ENCODE results near the gene C16orf74. TPM values are rescaled to one million over a fixed set of nuclear protein-coding genes. Genes with fewer than 3 reads are reported as not detected.

The C16orf74 gene
- total RNA-seq, 3 donors from 2014 or later = 0.73 to 1.3 (median 1.0) TPM

DNA sequence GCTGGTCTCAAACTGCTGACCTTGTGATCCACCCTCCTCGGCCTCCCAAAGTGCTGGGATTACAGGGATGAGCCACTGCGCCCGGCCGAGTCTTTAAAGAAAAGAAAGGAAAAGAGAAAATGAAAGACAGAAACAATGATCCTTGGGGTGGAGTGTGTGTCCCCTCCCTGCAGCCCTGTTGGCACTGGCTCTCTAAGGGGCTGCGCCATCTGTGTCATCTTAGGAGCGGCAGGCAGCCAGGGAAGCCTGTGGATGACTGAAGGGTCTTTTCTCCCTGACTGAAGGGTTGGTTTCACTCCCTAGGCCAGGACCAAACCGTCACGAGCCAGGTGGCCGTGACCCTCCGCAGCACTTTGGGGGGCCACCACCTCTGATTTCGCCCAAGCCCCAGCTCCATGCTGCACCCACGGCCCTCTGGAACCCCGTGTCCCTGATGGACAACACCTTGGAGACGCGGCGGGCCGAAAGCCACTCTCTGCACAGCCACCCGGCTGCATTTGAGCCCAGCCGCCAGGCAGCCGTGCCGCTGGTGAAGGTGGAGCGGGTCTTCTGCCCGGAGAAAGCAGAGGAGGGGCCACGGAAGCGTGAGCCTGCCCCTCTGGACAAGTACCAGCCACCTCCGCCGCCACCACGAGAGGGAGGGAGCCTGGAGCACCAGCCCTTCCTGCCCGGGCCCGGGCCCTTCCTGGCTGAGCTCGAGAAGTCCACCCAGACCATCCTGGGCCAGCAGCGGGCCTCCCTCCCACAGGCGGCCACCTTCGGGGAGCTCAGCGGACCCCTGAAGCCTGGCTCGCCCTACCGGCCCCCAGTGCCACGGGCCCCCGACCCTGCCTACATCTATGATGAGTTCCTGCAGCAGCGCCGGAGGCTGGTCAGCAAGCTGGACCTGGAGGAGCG, 89.8 kb downstream of the C16orf74 start:
- TF ChIP-seq, protein P1, sequence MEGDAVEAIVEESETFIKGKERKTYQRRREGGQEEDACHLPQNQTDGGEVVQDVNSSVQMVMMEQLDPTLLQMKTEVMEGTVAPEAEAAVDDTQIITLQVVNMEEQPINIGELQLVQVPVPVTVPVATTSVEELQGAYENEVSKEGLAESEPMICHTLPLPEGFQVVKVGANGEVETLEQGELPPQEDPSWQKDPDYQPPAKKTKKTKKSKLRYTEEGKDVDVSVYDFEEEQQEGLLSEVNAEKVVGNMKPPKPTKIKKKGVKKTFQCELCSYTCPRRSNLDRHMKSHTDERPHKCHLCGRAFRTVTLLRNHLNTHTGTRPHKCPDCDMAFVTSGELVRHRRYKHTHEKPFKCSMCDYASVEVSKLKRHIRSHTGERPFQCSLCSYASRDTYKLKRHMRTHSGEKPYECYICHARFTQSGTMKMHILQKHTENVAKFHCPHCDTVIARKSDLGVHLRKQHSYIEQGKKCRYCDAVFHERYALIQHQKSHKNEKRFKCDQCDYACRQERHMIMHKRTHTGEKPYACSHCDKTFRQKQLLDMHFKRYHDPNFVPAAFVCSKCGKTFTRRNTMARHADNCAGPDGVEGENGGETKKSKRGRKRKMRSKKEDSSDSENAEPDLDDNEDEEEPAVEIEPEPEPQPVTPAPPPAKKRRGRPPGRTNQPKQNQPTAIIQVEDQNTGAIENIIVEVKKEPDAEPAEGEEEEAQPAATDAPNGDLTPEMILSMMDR (IDR thresholded peaks at IDR 0.05) = no peak
- Histone ChIP-seq H3K4me1 (ENCODE audit: low read depth) (no peaks in the 10 kb centered on the region), H3K9me3 (no peaks in the 10 kb centered on the region), H3K4me3 (no peak overlapping the region), H3K36me3 (ENCODE audit: low read depth) (peaks cover 25% of the 10 kb centered on the region)
- intact Hi-C loops (cut with DNase I, micrococcal nuclease) = no loop called here
- DNase-seq (peak in 2 of 3 donors; percentile 27 to 49), ATAC-seq (no peak)

DNA sequence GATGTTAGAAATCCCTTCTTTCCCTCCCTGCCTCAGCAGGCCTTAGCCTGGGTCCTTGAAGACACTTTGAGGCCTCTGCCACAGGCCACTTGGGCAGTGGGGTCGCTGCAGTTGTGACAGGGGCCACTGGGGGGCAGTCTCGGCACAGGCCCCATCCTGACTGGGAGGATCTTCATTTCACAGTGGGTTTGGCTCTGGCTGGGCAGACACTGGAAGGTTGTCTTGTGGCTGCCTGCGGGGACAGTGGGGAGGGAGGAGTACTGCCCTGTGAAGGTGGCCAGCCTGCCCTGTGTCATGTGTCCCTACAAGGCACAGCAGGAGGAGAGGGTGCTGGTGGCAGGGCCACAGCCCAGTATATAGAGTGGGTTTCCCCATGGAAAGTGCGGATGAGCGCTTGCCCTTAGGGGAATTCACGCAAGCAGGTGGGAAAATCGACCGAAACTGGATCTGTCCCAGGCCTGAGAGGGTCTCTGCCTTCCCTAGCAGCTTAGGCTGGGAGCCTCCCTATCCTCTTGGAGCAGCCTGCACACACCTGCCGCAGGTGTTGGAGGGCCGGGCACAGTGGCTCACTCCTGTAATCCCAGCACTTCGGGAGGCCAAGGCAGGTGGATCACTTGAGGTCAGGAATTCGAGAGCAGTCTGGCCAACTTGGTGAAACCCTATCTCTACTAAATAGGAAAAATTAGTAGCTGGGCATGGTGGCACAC, 90.9 kb downstream of the C16orf74 start:
- no peaks in the 10 kb centered on the region for H3K9me3 ChIP-seq
- H3K4me3 ChIP-seq = no peak overlapping the region
- TF ChIP-seq, protein P1 (IDR thresholded peaks at IDR 0.05) = peak; percentile 81
- intact Hi-C loops (cut with DNase I, micrococcal nuclease) = no loop called here
- H3K4me1 ChIP-seq (ENCODE audit: low read depth) = no peaks in the 10 kb centered on the region
- H3K36me3 ChIP-seq (ENCODE audit: low read depth) = peaks cover 27% of the 10 kb centered on the region
- DNase-seq = peak; percentile 61 to 80 (median 80)
- peak; percentile 73 for ATAC-seq

DNA sequence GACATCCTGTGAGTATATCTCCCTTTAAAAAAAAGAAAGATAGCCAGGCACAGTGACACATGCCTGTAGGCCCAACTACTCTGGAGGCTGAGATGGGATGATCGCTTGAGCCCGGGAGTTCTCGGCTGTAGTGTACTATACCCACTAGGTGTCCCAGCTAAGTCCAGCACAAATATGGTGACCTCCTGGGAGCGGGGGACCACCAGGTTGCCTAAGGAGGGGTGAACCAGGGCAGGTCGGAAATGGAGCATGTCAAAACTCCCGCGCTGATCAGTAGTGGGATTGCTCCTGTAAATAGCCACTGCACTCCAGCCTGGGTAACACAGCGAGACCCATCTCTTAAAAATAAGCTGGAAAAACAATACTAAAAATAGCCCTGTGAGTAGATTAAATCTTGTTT, 91.6 kb downstream of the C16orf74 start:
- ATAC-seq (no peak), DNase-seq (peak in 2 of 3 donors; percentile 12 to 27)
- TF ChIP-seq, protein P1 (IDR thresholded peaks at IDR 0.05) = no peak
- H3K4me3 ChIP-seq = no peak overlapping the region
- H3K9me3 ChIP-seq = no peaks in the 10 kb centered on the region
- peaks cover 22% of the 10 kb centered on the region for H3K36me3 ChIP-seq (ENCODE audit: low read depth)
- intact Hi-C loops (cut with DNase I, micrococcal nuclease) = no loop called here
- H3K4me1 ChIP-seq (ENCODE audit: low read depth) = no peaks in the 10 kb centered on the region

DNA sequence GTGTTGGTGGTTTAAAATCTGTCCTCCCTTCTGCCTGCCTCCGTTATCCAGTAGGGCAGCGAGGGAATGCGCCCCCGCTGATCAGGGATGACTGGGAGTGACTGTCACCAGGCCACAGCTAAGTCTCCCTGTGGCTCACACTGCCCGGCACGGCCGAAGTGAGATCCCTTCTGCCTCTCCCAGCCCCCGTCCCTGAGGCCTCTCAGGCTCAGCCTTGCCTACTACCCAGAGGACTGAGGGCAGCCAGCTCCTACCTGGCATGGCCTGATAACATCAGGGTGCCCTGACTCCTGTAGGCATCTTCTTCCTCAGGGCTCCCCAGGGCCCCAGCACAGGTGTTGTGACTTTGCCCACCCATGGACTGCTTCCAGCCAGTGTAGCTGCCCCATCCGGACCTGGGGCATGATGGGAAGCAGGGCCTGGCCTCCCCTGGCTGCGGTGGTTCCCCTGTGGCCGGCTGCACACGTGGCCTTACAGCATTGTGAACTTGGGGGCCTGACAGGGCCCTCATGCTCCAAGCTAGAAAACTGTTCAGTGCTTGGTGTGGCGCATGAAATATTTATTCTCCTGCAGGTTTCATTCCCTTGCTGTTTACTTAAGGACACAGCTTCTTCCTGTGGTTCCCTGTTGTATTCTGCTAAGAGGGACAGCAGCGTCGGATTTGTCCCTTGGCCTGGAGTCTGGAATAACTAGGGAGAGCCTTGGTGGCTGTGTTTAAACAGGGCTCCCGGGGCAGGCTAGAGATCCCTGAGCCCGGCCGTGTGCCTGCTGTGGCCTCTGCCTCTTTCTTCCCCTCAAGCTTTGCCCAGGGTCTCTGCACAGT, 92.2 kb downstream of the C16orf74 start:
- ATAC-seq = no peak
- H3K9me3 ChIP-seq = no peaks in the 10 kb centered on the region
- peak in 2 of 3 donors; percentile 17 to 46 for DNase-seq
- no peak overlapping the region for H3K4me3 ChIP-seq
- intact Hi-C loops (cut with DNase I, micrococcal nuclease) = no loop called here
- TF ChIP-seq, protein P1 (IDR thresholded peaks at IDR 0.05) = no peak
- H3K4me1 ChIP-seq (ENCODE audit: low read depth) = no peaks in the 10 kb centered on the region
- H3K36me3 ChIP-seq (ENCODE audit: low read depth) = peaks cover 19% of the 10 kb centered on the region

DNA sequence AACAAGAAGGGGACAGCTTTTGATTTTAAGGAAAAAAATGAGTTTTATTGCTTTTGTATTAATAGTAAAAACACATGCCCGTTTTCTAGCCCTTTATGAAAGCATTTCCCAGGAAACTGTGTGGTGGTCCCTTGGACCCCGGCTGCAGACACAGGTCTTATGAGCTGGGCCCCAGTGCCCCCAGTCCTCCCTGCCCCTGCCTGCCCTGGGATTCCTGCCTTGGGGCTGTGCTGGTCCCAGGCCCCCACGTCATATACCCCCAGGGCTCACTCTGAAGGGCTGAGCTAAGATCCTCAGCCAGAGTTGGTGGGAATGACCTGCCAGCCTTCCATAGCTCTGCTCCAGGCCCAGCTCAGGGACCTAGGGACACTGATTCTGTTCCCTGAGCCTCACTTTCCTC, 92.9 kb downstream of the C16orf74 start:
- TF ChIP-seq, protein P1 (IDR thresholded peaks at IDR 0.05) = no peak
- Histone ChIP-seq H3K4me3 (no peak overlapping the region), H3K4me1 (ENCODE audit: low read depth) (no peaks in the 10 kb centered on the region), H3K9me3 (no peaks in the 10 kb centered on the region), H3K36me3 (ENCODE audit: low read depth) (peaks cover 14% of the 10 kb centered on the region)
- DNase-seq = peak in 1 of 3 donors; percentile 9
- intact Hi-C loops (cut with DNase I, micrococcal nuclease) = no loop called here
- no peak for ATAC-seq
